ENCODE results near the gene PLAAT1.

PLAAT1 gene

GRCh38 chr3:193248848-193249468 lies 7.9 kb downstream of the PLAAT1 start:
- no peak for DNase-seq (ENCODE audit: low read depth)
- H3K4me3 ChIP-seq (replicated peaks; ENCODE audit: low read depth, low read length), result no peak overlapping the region
- TF ChIP-seq, protein P1, sequence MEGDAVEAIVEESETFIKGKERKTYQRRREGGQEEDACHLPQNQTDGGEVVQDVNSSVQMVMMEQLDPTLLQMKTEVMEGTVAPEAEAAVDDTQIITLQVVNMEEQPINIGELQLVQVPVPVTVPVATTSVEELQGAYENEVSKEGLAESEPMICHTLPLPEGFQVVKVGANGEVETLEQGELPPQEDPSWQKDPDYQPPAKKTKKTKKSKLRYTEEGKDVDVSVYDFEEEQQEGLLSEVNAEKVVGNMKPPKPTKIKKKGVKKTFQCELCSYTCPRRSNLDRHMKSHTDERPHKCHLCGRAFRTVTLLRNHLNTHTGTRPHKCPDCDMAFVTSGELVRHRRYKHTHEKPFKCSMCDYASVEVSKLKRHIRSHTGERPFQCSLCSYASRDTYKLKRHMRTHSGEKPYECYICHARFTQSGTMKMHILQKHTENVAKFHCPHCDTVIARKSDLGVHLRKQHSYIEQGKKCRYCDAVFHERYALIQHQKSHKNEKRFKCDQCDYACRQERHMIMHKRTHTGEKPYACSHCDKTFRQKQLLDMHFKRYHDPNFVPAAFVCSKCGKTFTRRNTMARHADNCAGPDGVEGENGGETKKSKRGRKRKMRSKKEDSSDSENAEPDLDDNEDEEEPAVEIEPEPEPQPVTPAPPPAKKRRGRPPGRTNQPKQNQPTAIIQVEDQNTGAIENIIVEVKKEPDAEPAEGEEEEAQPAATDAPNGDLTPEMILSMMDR (IDR thresholded peaks at IDR 0.05; ENCODE audit: low read length, missing control alignments), result no peak

DNA sequence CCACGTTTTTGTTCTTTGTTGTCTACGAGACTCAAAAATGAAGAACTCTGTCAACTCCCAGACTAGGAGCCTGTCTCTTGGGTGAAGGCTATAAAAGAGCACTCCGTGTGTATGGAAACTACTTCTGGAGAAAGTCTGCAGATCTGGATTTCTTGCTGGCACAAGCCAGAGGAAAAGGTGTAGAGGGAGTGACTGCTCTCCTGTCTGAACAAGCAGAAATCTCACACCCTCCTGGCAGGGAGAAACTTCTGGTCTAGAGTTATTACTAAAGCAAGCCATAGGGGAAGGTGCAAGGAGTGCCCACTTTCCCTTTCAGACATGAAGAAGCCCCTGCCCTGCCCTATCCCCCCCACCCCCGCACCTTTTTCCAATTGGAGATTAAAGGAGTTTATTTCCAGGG lies 9.5 kb downstream of the PLAAT1 start:
- no peak for DNase-seq (ENCODE audit: low read depth)
- H3K4me3 ChIP-seq (replicated peaks; ENCODE audit: low read depth, low read length), result no peak overlapping the region
- TF ChIP-seq, protein P1 (IDR thresholded peaks at IDR 0.05; ENCODE audit: low read length, missing control alignments), result no peak

GRCh38 chr3:193253986-193254660 lies 13.1 kb downstream of the PLAAT1 start:
- no peak overlapping the region for H3K4me3 ChIP-seq (replicated peaks; ENCODE audit: low read depth, low read length)
- no peak for DNase-seq (ENCODE audit: low read depth)
- TF ChIP-seq, protein P1 (IDR thresholded peaks at IDR 0.05; ENCODE audit: low read length, missing control alignments), result no peak

- TF ChIP-seq, protein P1 (IDR thresholded peaks at IDR 0.05; ENCODE audit: low read length, missing control alignments), result no peak
- no peak for DNase-seq (ENCODE audit: low read depth)
- H3K4me3 ChIP-seq (replicated peaks; ENCODE audit: low read depth, low read length), result no peak overlapping the region
These were observed 20.9 kb downstream of the PLAAT1 start for GRCh38 chr3:193261970-193262369.

DNA sequence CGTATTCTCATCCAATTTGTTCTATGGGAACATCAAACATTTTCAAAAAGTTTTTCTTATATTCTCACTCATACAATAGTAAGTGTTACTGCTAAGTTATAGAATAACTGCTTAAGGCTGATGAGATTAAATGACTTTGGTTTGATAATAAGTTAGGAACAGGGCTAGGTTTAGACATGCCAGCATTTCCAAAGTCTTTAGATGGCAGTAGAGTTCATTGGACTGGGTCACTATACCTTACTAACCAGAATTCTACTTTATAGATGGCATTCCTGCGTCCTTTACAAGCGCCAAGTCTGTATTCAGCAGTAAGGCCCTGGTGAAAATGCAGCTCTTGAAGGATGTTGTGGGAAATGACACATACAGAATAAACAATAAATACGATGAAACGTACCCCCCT lies 21.7 kb downstream of the PLAAT1 start:
- no peak overlapping the region for H3K4me3 ChIP-seq (replicated peaks; ENCODE audit: low read depth, low read length)
- TF ChIP-seq, protein P1 (IDR thresholded peaks at IDR 0.05; ENCODE audit: low read length, missing control alignments), result no peak

GRCh38 chr3:193269343-193270028 lies 28.5 kb downstream of the PLAAT1 start:
- TF ChIP-seq, protein P1 (IDR thresholded peaks at IDR 0.05; ENCODE audit: low read length, missing control alignments), result no peak
- DNase-seq (ENCODE audit: low read depth), result no peak
- no peak overlapping the region for H3K4me3 ChIP-seq (replicated peaks; ENCODE audit: low read depth, low read length)

More for the DNA sequence above, 21.7 kb downstream of the PLAAT1 start:
- DNase-seq (ENCODE audit: low read depth), result no peak
